Effector CD8-positive, alpha-beta T cell (primary cell): ENCODE results near the gene SLC25A15.
"Not testable (repeated sequence)": the region's sequence is repeated elsewhere in the genome, so short reads cannot be mapped to it uniquely, and the experiment has no call there.

Source experiments
- DNase-seq: peaks from one replicate; lab custom pipeline; 2025; lab: John Stamatoyannopoulos, UW

Gene SLC25A15

GRCh38 chr13:40813667-40814454, 24.4 kb downstream of the SLC25A15 start:
- no peak for DNase-seq

- DNase-seq: no peak
These were observed 25.4 kb downstream of the SLC25A15 start for GRCh38 chr13:40814803-40815202.

GRCh38 chr13:40818926-40819325, 29.5 kb downstream of the SLC25A15 start:
- no peak for DNase-seq

- DNase-seq: no peak
These were observed 30.4 kb downstream of the SLC25A15 start for GRCh38 chr13:40819797-40820315.

GRCh38 chr13:40839725-40840124, 50.3 kb downstream of the SLC25A15 start:
- not testable (repeated sequence) for DNase-seq

GRCh38 chr13:40840955-40841354, 51.5 kb downstream of the SLC25A15 start:
- DNase-seq: not testable (repeated sequence)
